Activated CD4-positive, alpha-beta T cell treated with anti-CD3 and anti-CD28 coated beads, Interleukin-2, amount 10 ng/mL, durations not matched to agents 7 days and 5 days (primary cell): ENCODE measurements around the gene ZNF687. TPM values are rescaled to one million over a fixed set of nuclear protein-coding genes. Genes with fewer than 3 reads are reported as not detected.

Source experiments
- CTCF ChIA-PET: fragments of 350-600 bp; sonication (Branson Sonifier 250); formaldehyde crosslinking; loops from one replicate; lab custom pipeline; 2021; ENCODE audit warnings: antibody characterized with exemption; lab: Charles Lee
- POLR2A ChIA-PET: fragments of 350-600 bp; sonication (Branson Sonifier 250); formaldehyde crosslinking; loops from one replicate; lab custom pipeline; 2021; ENCODE audit warnings: antibody characterized with exemption; lab: Charles Lee
- DNase-seq: peaks from one replicate; pipeline ENCODE4 v3.0.0-alpha.2; 2020
- H3K27ac Mint-ChIP-seq: one replicate; pipeline ENCODE4 v1.8.0; 2021; ENCODE audit warnings: mild to moderate bottlenecking, moderate library complexity, mixed read lengths
- H3K27me3 Mint-ChIP-seq: one replicate; pipeline ENCODE4 v1.8.0; 2021; ENCODE audit warnings: mixed read lengths
- H3K36me3 Mint-ChIP-seq: one replicate; pipeline ENCODE4 v1.8.0; 2021; ENCODE audit warnings: low read depth, mixed read lengths
- H3K4me1 Mint-ChIP-seq: one replicate; pipeline ENCODE4 v1.8.0; 2021; ENCODE audit warnings: mixed read lengths
- H3K4me3 Mint-ChIP-seq: one replicate; pipeline ENCODE4 v1.8.0; 2021; ENCODE audit warnings: mild to moderate bottlenecking, moderate library complexity, mixed read lengths
- H3K9me3 Mint-ChIP-seq: one replicate; pipeline ENCODE4 v1.8.0; 2021; ENCODE audit warnings: mixed read lengths
- total RNA-seq, 2 experiments: library from RNA; stranded (reverse); gene quantifications; one replicate each; pipeline ENCODE4 v1.2.3, GENCODE V29; 2021

Gene ZNF687
- total RNA-seq, 2 experiments from 2014 or later = 27.4 to 27.7 TPM

DNA sequence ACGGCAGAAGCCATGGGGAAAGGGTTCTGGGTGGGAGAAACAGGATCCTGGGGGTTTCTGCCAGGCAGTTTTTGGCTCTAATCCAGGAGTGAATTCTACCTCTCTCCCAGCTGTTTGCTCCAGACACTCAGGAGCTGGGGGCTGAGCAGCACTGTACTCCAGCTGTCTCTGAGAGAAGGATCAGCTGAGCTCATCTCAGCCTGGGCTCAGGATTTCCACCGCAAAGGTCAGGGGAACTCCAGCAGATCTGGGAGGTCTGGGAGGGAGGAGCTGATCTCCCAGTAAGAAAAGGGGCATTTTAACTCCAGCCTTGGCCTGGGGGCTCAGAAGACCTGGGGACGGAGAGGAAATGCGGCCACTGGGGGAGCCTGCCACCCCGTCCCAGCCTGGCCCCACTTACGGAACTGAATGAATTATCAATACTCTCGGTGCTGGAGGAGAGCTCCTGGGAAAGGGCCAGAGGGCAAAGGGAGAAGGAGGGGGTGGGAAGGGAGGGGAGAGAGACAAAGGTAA, 27.8 kb downstream of the ZNF687 start:
- ChIA-PET POLR2A (no interaction called here), CTCF (interaction anchor here (0.6 to 5.7 kb wide), 6 partner anchors 9 to 185 kb away, joined by 3 to 50 read pairs (median 7); partner anchors contain the start of gene PI4KB)
- Mint-ChIP-seq H3K4me3 (no peak overlapping the region), H3K27me3 (no peaks in the 10 kb centered on the region), H3K4me1 (peaks cover 23% of the 10 kb centered on the region), H3K27ac (no peak overlapping the region), H3K36me3 (peaks cover 53% of the 10 kb centered on the region), H3K9me3 (no peaks in the 10 kb centered on the region)
- no peak for DNase-seq

DNA sequence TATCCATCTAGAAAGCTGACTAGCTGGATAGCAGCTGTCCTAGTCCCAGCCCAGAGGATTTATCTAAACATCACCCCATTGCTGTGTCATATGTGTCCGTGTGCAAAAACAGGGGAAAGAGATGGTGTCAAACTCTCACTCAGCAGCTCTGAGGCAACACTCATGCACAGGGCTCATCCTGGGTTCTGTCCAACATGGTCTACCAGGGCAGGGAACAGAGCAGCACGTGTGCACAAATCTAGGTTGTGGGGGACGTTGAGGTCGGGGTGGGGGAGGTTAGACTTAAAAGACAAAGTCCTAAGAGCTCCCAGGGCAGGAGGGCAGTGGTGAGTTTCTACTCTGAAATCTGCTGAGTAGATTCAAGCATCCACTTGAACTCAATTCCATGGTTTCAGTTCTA, 28.9 kb downstream of the ZNF687 start:
- H3K36me3 Mint-ChIP-seq = peaks cover 53% of the 10 kb centered on the region
- DNase-seq = no peak
- no peaks in the 10 kb centered on the region for H3K27me3 Mint-ChIP-seq
- H3K4me1 Mint-ChIP-seq = peaks cover 23% of the 10 kb centered on the region
- no peak overlapping the region for H3K4me3 Mint-ChIP-seq
- POLR2A ChIA-PET = interaction anchor here (1.5 kb wide), 1 partner anchor 30 kb away, joined by 4 read pairs; the partner anchor contains the start of gene ZNF687
- no peaks in the 10 kb centered on the region for H3K9me3 Mint-ChIP-seq
- CTCF ChIA-PET = interaction anchor here (0.9 to 5.7 kb wide), 10 partner anchors 10 to 59 kb away, joined by 3 to 50 read pairs (median 6); partner anchors contain the start of genes PI4KB and ZNF687
- no peak overlapping the region for H3K27ac Mint-ChIP-seq

DNA sequence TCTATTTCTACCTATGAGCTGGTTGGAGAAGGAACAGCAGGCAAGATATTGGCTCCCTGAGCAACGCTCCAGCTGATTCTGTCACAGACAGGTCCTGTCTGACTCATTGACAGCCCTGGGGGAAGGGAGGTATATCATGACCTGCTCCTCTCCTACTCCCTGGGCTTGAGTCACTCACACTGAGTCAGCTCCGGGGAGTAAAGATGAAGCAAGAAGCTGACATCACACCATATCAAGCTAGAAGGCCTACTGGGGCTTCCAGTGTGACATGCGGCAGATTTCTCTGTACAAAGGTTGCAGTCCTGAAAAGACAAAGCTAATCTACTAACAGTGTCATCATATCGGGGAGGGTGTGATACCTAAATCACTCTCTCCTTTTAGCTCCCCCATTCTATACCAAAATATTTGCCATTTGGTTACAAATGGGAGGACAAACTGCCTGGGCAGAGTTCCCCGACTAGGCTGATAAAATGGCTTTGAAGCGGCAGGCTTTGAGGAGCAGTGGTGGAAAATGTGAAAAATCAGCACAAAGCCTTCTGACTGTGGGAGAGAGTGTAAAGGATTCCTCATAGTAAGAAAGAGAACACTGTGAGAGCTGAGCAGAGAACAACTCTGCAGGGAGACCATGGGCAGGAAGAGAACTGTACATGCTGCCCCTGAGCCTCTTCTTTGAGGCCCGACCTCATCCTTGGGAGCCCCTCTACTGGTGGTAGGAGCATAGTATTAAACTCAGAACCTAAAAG, 29.7 kb downstream of the ZNF687 start:
- Mint-ChIP-seq H3K27me3 (no peaks in the 10 kb centered on the region), H3K36me3 (peaks cover 52% of the 10 kb centered on the region), H3K27ac (peak overlapping the region; percentile 7), H3K4me1 (peaks cover 23% of the 10 kb centered on the region), H3K4me3 (no peak overlapping the region), H3K9me3 (no peaks in the 10 kb centered on the region)
- DNase-seq = peak; percentile 45
- CTCF ChIA-PET = interaction anchor here (0.9 to 5.7 kb wide), 12 partner anchors 8 to 60 kb away, joined by 3 to 50 read pairs (median 4); partner anchors contain the start of genes PI4KB and ZNF687
- POLR2A ChIA-PET = interaction anchor here (0.5 to 1.5 kb wide), 3 partner anchors 30 to 262 kb away, joined by 3 to 12 read pairs (median 4); partner anchors contain the start of gene ZNF687

DNA sequence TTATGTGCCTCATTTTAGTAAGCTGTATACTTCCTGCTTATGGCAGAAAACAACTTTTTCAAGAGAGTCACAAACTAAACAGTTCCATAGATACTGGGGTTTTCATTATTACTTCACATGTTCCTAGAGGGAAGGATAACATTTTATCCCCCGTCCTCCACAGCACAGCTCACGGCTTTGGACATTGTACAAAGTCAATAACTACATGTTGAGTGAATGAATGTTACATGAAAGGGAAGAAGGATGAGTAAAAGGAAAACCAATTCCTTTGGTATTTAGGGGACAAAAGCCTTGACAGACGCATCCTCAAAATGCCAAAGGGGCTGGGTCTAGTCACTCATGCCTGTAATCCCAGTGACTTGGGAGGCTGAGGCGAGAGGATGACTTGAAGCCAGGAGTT, 30.3 kb downstream of the ZNF687 start:
- H3K36me3 Mint-ChIP-seq = peaks cover 48% of the 10 kb centered on the region
- H3K9me3 Mint-ChIP-seq = no peaks in the 10 kb centered on the region
- no peak overlapping the region for H3K27ac Mint-ChIP-seq
- H3K4me3 Mint-ChIP-seq = no peak overlapping the region
- DNase-seq = no peak
- peaks cover 23% of the 10 kb centered on the region for H3K4me1 Mint-ChIP-seq
- ChIA-PET CTCF (interaction anchor here (0.9 to 5.7 kb wide), 7 partner anchors 9 to 57 kb away, joined by 3 to 50 read pairs (median 7); partner anchors contain the start of genes PI4KB and ZNF687), POLR2A (interaction anchor here (0.6 to 1.5 kb wide), 2 partner anchors 31 to 95 kb away, joined by 3 to 4 read pairs; partner anchors contain the start of gene ZNF687)
- H3K27me3 Mint-ChIP-seq = no peaks in the 10 kb centered on the region

DNA sequence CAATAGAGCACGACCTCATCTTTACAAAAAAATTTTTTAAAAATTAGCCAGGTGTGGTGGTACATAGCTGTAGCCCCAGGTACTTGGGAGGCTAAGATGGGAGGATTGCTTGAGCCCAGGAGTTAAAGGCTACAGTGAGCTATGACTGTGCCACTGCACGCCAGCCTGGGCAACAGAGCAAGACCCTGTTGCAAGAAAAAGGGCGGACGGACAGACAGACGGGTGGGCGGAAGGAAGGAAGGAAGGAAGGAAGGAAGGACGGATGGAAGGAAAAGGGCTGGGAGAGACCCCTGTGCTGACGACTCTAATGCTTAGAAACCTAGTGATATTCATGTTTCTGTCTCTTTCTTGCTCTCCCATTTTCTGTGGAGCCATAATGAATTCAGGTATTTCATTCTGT, 30.7 kb downstream of the ZNF687 start:
- H3K36me3 Mint-ChIP-seq = peaks cover 47% of the 10 kb centered on the region

DNA sequence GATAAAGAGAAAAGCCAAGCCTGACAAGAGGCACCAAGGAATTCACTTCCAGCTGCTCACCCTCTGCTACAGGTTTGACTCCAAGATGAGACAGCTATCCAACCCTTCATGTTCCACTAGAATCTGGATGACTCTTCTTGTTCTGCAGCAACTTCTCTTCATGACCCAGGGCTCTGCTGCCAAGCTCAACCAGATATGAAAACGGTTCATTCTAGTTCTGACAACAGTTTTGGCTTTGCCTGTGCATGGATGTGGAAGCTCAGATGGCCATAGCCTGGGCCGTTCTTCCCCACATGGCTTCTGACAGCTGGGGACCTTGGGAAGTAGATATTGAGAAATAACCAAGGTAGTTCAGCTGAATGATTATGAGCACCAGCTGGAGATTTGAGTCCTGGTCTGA, 31.4 kb downstream of the ZNF687 start:
- H3K4me3 Mint-ChIP-seq = no peak overlapping the region
- H3K27me3 Mint-ChIP-seq = no peaks in the 10 kb centered on the region
- POLR2A ChIA-PET = no interaction called here
- CTCF ChIA-PET = interaction anchor here (1.3 to 5.7 kb wide), 3 partner anchors 11 to 27 kb away, joined by 3 to 50 read pairs (median 12); partner anchors contain the start of gene PI4KB
- no peak for DNase-seq
- H3K4me1 Mint-ChIP-seq = peaks cover 23% of the 10 kb centered on the region
- no peaks in the 10 kb centered on the region for H3K9me3 Mint-ChIP-seq
- no peak overlapping the region for H3K27ac Mint-ChIP-seq
- H3K36me3 Mint-ChIP-seq = peaks cover 47% of the 10 kb centered on the region

More for the DNA sequence above, 30.7 kb downstream of the ZNF687 start:
- no peaks in the 10 kb centered on the region for H3K27me3 Mint-ChIP-seq
- ChIA-PET POLR2A (interaction anchor here (0.6 kb wide), 1 partner anchor 96 kb away, joined by 3 read pairs; no protein-coding TSS in a partner anchor), CTCF (interaction anchor here (0.9 to 5.7 kb wide), 6 partner anchors 9 to 32 kb away, joined by 3 to 50 read pairs (median 8); partner anchors contain the start of genes PI4KB and ZNF687)
- no peak overlapping the region for H3K27ac Mint-ChIP-seq
- no peak overlapping the region for H3K4me3 Mint-ChIP-seq
- DNase-seq = no peak
- H3K4me1 Mint-ChIP-seq = peaks cover 23% of the 10 kb centered on the region
- no peaks in the 10 kb centered on the region for H3K9me3 Mint-ChIP-seq

DNA sequence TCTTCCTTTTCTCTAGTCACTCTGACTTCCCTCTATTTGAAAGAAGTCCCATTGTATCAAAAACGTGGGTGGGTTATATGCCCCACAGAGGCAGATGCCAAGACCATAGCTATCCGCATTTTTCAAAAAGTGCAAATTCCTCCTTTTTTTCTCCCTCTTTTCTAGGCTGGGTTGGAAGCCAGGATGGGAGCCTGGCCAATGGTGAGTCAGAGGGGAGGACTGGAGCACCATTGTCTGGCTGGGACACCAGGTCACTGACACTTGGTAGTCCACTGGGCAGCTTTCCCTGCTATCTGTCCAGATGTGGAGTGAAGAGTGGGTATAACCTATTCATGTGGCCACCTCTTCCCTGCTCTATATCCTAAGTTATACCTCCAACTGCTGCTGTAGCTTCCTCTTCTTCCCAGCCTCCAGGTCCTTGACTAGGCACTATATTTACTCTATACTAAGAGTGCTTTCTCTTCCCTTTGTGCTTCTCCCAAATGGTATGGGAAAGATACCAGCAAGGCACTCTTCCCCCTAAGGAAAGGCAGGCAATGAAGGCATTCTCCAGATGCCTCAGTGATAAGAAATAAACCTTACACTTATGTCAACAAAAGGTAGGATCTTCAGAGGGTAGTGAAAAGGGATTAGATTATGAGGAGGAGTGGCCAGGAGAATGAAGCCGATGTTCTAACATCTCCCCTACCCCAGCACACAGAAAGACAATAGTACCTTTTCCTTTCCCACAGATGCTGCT, 32.2 kb downstream of the ZNF687 start:
- Mint-ChIP-seq H3K9me3 (no peaks in the 10 kb centered on the region), H3K36me3 (peaks cover 48% of the 10 kb centered on the region), H3K27me3 (no peaks in the 10 kb centered on the region), H3K4me1 (peaks cover 23% of the 10 kb centered on the region), H3K27ac (no peak overlapping the region), H3K4me3 (no peak overlapping the region)
- ChIA-PET POLR2A (no interaction called here), CTCF (interaction anchor here (0.9 to 5.7 kb wide), 4 partner anchors 10 to 94 kb away, joined by 3 to 50 read pairs (median 8); partner anchors contain the start of gene PI4KB)
- DNase-seq = no peak

DNA sequence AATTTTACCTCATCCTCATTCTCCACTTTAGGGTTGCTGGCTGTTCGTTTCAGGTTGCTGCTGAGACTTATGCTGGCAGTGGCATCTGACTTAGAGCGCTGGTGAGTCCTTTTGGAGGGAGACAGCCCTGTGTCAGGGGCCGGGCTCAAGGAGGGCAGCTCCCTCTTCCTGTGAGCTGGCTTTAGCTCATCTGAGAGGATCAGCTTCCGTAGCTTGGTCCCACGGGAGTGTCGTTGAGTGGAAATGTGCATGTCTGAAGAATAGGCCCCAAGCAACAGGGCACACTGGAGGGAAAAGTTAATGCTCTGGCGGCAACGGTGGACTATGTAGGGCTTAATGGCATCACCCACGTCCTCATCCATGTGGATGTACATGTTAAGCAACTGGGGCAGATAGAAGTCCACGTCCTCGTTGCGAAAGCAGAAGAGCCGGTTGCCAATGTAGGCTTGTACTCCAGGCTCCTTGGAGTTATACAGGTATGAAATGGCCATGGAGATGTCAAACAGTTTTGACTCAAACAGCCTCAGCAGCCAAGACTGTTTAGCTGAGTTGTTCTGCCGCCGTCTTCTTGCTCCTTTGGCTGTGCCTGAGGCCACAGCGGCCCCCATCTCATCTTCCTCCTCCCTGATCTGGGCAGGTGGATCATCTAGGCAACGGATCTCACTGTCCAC, 33.6 kb downstream of the ZNF687 start:
- Mint-ChIP-seq H3K4me1 (peaks cover 27% of the 10 kb centered on the region), H3K27me3 (no peaks in the 10 kb centered on the region), H3K4me3 (no peak overlapping the region), H3K27ac (peak overlapping the region; percentile 63), H3K36me3 (peaks cover 58% of the 10 kb centered on the region), H3K9me3 (no peaks in the 10 kb centered on the region)
- CTCF ChIA-PET = interaction anchor here (2.5 to 4.0 kb wide), 2 partner anchors 11 to 25 kb away, joined by 8 to 21 read pairs; partner anchors contain the start of gene PI4KB
- DNase-seq = no peak
- POLR2A ChIA-PET = interaction anchor here (0.5 kb wide), 1 partner anchor 10 kb away, joined by 3 read pairs; no protein-coding TSS in a partner anchor

DNA sequence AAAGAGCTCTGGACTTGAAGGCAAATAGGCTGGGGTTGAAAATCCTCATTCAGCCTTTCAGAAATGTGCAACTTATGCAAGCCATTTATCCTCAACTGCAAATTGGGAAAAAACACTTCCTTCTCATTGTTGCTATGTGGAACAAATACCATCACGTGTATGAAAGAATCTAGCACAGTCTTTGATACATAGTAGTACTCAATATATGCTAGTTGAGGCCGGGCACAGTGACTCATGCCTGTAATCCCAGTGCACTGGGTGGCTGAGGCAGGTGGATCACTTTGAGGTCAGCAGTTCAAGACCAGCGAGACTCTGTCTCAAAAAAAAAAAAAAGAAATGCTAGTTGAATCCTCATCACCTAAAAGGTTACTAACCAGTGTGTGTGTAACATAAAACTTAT, 36.9 kb downstream of the ZNF687 start:
- ChIA-PET POLR2A (interaction anchor here (0.6 kb wide), 1 partner anchor 790 kb away, joined by 5 read pairs; no protein-coding TSS in a partner anchor), CTCF (interaction anchor here (0.6 kb wide), 1 partner anchor 17 kb away, joined by 3 read pairs; no protein-coding TSS in a partner anchor)
- H3K27me3 Mint-ChIP-seq = no peaks in the 10 kb centered on the region
- H3K36me3 Mint-ChIP-seq = peaks cover 49% of the 10 kb centered on the region
- H3K4me3 Mint-ChIP-seq = no peak overlapping the region
- peaks cover 13% of the 10 kb centered on the region for H3K4me1 Mint-ChIP-seq
- H3K9me3 Mint-ChIP-seq = no peaks in the 10 kb centered on the region
- no peak overlapping the region for H3K27ac Mint-ChIP-seq
- no peak for DNase-seq

DNA sequence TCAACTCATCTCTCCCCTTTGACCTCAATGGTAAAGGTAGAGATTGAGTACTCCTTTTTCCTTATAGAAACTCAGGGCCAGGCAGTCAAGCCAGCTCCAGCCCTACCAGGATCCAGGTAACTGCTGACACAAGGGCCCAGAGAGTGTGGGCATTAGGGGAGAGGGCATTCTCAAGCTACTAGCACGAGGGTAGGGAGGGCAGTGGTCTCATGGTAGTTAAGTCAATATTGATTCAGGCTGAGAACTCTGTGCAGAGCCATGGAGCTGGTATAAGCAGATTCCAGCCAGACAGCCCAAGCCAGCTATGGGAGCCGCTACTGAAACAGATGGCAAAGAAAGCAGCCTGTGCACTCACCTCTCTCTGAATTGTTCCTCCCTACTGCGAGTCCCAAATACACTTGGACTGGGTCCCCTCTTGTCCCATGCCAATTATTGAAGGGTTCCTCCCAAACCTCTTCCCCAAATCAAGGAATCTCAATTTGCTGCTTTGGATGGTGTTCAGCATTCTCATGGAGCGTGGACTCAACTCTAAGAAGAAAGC, 42.4 kb downstream of the ZNF687 start:
- Mint-ChIP-seq H3K4me3 (no peak overlapping the region), H3K27me3 (no peaks in the 10 kb centered on the region), H3K36me3 (peaks cover 32% of the 10 kb centered on the region), H3K4me1 (peaks cover 47% of the 10 kb centered on the region), H3K27ac (no peak overlapping the region), H3K9me3 (no peaks in the 10 kb centered on the region)
- CTCF ChIA-PET = interaction anchor here (0.7 to 8.1 kb wide), 5 partner anchors 8 to 73 kb away, joined by 3 to 50 read pairs (median 4); no protein-coding TSS in a partner anchor
- POLR2A ChIA-PET = no interaction called here
- DNase-seq = no peak

DNA sequence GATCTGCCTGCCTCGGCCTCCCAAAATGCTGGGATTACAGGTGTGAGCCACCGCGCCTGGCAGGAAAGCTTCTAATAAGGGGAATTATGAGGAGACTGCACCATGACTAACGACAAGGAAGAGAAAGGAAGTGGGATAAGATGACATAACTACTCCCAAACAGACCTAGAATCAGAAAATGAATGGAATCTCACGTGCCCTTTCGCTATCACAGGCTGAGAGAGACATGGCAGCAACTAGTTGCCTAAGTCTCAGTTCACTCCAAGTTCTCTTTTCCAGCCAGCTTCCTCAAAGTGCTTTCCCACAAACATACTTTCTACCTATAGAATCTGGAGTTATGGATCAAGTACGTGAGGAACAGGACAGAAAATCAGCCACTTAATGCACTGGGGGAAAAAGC, 43.1 kb downstream of the ZNF687 start:
- peak overlapping the region; percentile 97 for H3K4me3 Mint-ChIP-seq
- H3K9me3 Mint-ChIP-seq = no peaks in the 10 kb centered on the region
- H3K27ac Mint-ChIP-seq = peak overlapping the region; percentile 92
- ChIA-PET POLR2A (interaction anchor here (0.9 kb wide), 1 partner anchor 10 kb away, joined by 3 read pairs; no protein-coding TSS in a partner anchor), CTCF (interaction anchor here (0.6 to 8.1 kb wide), 5 partner anchors 8 to 53 kb away, joined by 3 to 50 read pairs (median 3); no protein-coding TSS in a partner anchor)
- peaks cover 47% of the 10 kb centered on the region for H3K4me1 Mint-ChIP-seq
- H3K27me3 Mint-ChIP-seq = no peaks in the 10 kb centered on the region
- H3K36me3 Mint-ChIP-seq = peaks cover 27% of the 10 kb centered on the region
- DNase-seq = no peak
